Osteoblast (primary cell): ENCODE results near the gene NRG3. TPM values are rescaled to one million over a fixed set of nuclear protein-coding genes. Genes with fewer than 3 reads are reported as not detected.

Source experiments
- DNase-seq: peaks from one replicate; pipeline ENCODE4 v3.0.0; 2011; ENCODE audit warnings: low spot score, mixed read lengths; ENCODE audit not compliant: insufficient read length; ENCODE audit errors: missing footprints
- H2AFZ ChIP-seq: 2 replicates; pipeline ENCODE4 v1.6.0; 2011; ENCODE audit warnings: mild to moderate bottlenecking, low read length
- H3K27ac ChIP-seq: 2 replicates; pipeline ENCODE4 v1.5.1; 2011; ENCODE audit warnings: mild to moderate bottlenecking, low read depth, low read length, moderate library complexity
- H3K27me3 ChIP-seq: 2 replicates; pipeline ENCODE4 v1.6.0; 2012; ENCODE audit warnings: mild to moderate bottlenecking, control low read depth, inconsistent platforms, low read length, moderate library complexity; ENCODE audit not compliant: insufficient read depth
- H3K36me3 ChIP-seq: 2 replicates; pipeline ENCODE4 v1.5.1; 2011; ENCODE audit warnings: mild to moderate bottlenecking, low read length, control low read depth, moderate library complexity; ENCODE audit not compliant: insufficient read depth
- H3K4me1 ChIP-seq: 2 replicates; pipeline ENCODE4 v1.5.1; 2011; ENCODE audit warnings: mild to moderate bottlenecking, low read length, control low read depth, moderate library complexity; ENCODE audit not compliant: insufficient read depth
- H3K4me2 ChIP-seq: 2 replicates; pipeline ENCODE4 v1.6.0; 2011; ENCODE audit warnings: mild to moderate bottlenecking, low read length; ENCODE audit not compliant: insufficient read depth
- H3K4me3 ChIP-seq: fragments of 200-600 bp; sonication (generic); 3 replicates; pipeline ENCODE4 v1.5.1; 2012; ENCODE audit warnings: mild to moderate bottlenecking, low read length, inconsistent platforms; ENCODE audit not compliant: insufficient read depth
- H3K79me2 ChIP-seq: 2 replicates; pipeline ENCODE4 v1.6.0; 2012; ENCODE audit warnings: mild to moderate bottlenecking, low read length, control low read depth, inconsistent platforms; ENCODE audit not compliant: insufficient read depth
- H3K9me3 ChIP-seq: 2 replicates; pipeline ENCODE4 v1.5.1; 2011; ENCODE audit warnings: low read depth, low read length, control low read depth
- H4K20me1 ChIP-seq: 2 replicates; pipeline ENCODE4 v1.6.0; 2012; ENCODE audit warnings: mild to moderate bottlenecking, low read length, control low read depth; ENCODE audit not compliant: insufficient read depth
- CTCF ChIP-seq: IDR thresholded peaks from 2 replicates; pipeline ENCODE4 v1.5.1; 2011; ENCODE audit warnings: mild to moderate bottlenecking, low read depth, low read length, moderate library complexity; ENCODE audit errors: extremely low read depth
- total RNA-seq: library from RNA; depleted of rRNA; stranded (reverse); fragments of >200 nt; gene quantifications from 2 replicates; pipeline ENCODE4 v1.2.3, GENCODE V29; 2012

Gene NRG3
- total RNA-seq, 1 donor: not detected

GRCh38 chr10:82399850-82400249, 524.9 kb downstream of the NRG3 start:
- H2AFZ ChIP-seq: no peak overlapping the region
- no peak for DNase-seq
- no peaks in the 10 kb centered on the region for H3K27me3 ChIP-seq
- no peaks in the 10 kb centered on the region for H4K20me1 ChIP-seq
- no peaks in the 10 kb centered on the region for H3K79me2 ChIP-seq
- no peaks in the 10 kb centered on the region for H3K9me3 ChIP-seq
- no peak for TF ChIP-seq CTCF
- H3K4me3 ChIP-seq: no peak overlapping the region
- H3K36me3 ChIP-seq: no peaks in the 10 kb centered on the region
- H3K4me1 ChIP-seq: no peaks in the 10 kb centered on the region
- no peak overlapping the region for H3K27ac ChIP-seq
- H3K4me2 ChIP-seq: no peak overlapping the region

- Histone ChIP-seq H4K20me1 (no peaks in the 10 kb centered on the region), H3K27ac (no peak overlapping the region), H3K4me1 (no peaks in the 10 kb centered on the region), H3K36me3 (no peaks in the 10 kb centered on the region), H3K79me2 (no peaks in the 10 kb centered on the region), H3K9me3 (no peaks in the 10 kb centered on the region), H3K27me3 (no peaks in the 10 kb centered on the region), H3K4me2 (no peak overlapping the region), H2AFZ (no peak overlapping the region), H3K4me3 (no peak overlapping the region)
- no peak for DNase-seq
- no peak for TF ChIP-seq CTCF
These were observed 525.8 kb downstream of the NRG3 start for GRCh38 chr10:82400841-82401240.

- H3K27ac ChIP-seq: no peak overlapping the region
- TF ChIP-seq CTCF: no peak
- no peak overlapping the region for H3K4me3 ChIP-seq
- no peaks in the 10 kb centered on the region for H3K36me3 ChIP-seq
- no peaks in the 10 kb centered on the region for H3K9me3 ChIP-seq
- no peaks in the 10 kb centered on the region for H4K20me1 ChIP-seq
- no peak overlapping the region for H2AFZ ChIP-seq
- H3K4me1 ChIP-seq: no peaks in the 10 kb centered on the region
- no peak overlapping the region for H3K4me2 ChIP-seq
- H3K27me3 ChIP-seq: no peaks in the 10 kb centered on the region
- no peak for DNase-seq
- no peaks in the 10 kb centered on the region for H3K79me2 ChIP-seq
These were observed 528.0 kb downstream of the NRG3 start for GRCh38 chr10:82402906-82403401.

- no peaks in the 10 kb centered on the region for H3K79me2 ChIP-seq
- no peaks in the 10 kb centered on the region for H3K36me3 ChIP-seq
- H3K4me1 ChIP-seq: no peaks in the 10 kb centered on the region
- no peak overlapping the region for H3K27ac ChIP-seq
- DNase-seq: no peak
- no peak for TF ChIP-seq CTCF
- no peak overlapping the region for H3K4me3 ChIP-seq
- H3K27me3 ChIP-seq: no peaks in the 10 kb centered on the region
- H2AFZ ChIP-seq: no peak overlapping the region
- no peaks in the 10 kb centered on the region for H3K9me3 ChIP-seq
- H4K20me1 ChIP-seq: no peaks in the 10 kb centered on the region
- H3K4me2 ChIP-seq: no peak overlapping the region
These were observed 534.7 kb downstream of the NRG3 start for GRCh38 chr10:82409671-82410070.
